ENCODE data around the gene ZNF274.
"Not testable (repeated sequence)": the region's sequence is repeated elsewhere in the genome, so short reads cannot be mapped to it uniquely, and the experiment has no call there.

ZNF274 gene

GRCh38 chr19:58213075-58213369 is 30.2 kb downstream of the ZNF274 start:
- no peak for DNase-seq

- no peak for DNase-seq
Measured at GRCh38 chr19:58217069-58217481, 34.2 kb downstream of the ZNF274 start.

GRCh38 chr19:58217607-58218391 is 34.9 kb downstream of the ZNF274 start:
- no peak for DNase-seq

GRCh38 chr19:58218899-58219298 is 36.0 kb downstream of the ZNF274 start:
- DNase-seq: peak; percentile 2

GRCh38 chr19:58227964-58228584 is 45.2 kb downstream of the ZNF274 start:
- no peak for DNase-seq

GRCh38 chr19:58228585-58229254 is 45.9 kb downstream of the ZNF274 start, which contains the start of gene ZNF544:
ZNF544 (plus strand) TSS chr19:58228914; CDS start chr19:58244024, 15,110 bp downstream.
- DNase-seq: peak; percentile 36

GRCh38 chr19:58229255-58229639 is 46.4 kb downstream of the ZNF274 start:
- no peak for DNase-seq

GRCh38 chr19:58237324-58237723 is 54.5 kb downstream of the ZNF274 start:
- DNase-seq: no peak

- DNase-seq: no peak
Measured at GRCh38 chr19:58243351-58243750, 60.5 kb downstream of the ZNF274 start.

- DNase-seq: no peak
Measured at GRCh38 chr19:58248886-58249285, 66.0 kb downstream of the ZNF274 start.

- DNase-seq: no peak
Measured at GRCh38 chr19:58252102-58252685, 69.3 kb downstream of the ZNF274 start.

GRCh38 chr19:58258259-58258658 is 75.4 kb downstream of the ZNF274 start:
- DNase-seq: not testable (repeated sequence)

GRCh38 chr19:58261600-58261967 is 78.7 kb downstream of the ZNF274 start:
- DNase-seq: no peak

- no peak for DNase-seq
Measured at GRCh38 chr19:58261968-58262921, 79.4 kb downstream of the ZNF274 start.

- no peak for DNase-seq
Measured at GRCh38 chr19:58262922-58263296, 80.0 kb downstream of the ZNF274 start.
